KMS-11 (cell line): ENCODE data around the gene FOXRED1.

Source experiments
- H2AFZ ChIP-seq: fragments of 200-600 bp; sonication (generic); 2 replicates; pipeline ENCODE4 v1.6.1; 2016; ENCODE audit warnings: antibody characterized with exemption, mixed run types, low read depth
- H3K27ac ChIP-seq: fragments of 200-600 bp; sonication (generic); 2 replicates; pipeline ENCODE4 v1.6.1; 2016; ENCODE audit warnings: mild to moderate bottlenecking, mixed run types
- H3K27me3 ChIP-seq: fragments of 200-600 bp; sonication (generic); 2 replicates; pipeline ENCODE4 v1.6.1; 2017; ENCODE audit warnings: mild to moderate bottlenecking, low read depth, mixed run types, moderate library complexity; ENCODE audit not compliant: insufficient read depth
- H3K36me3 ChIP-seq: fragments of 200-600 bp; sonication (generic); 2 replicates; pipeline ENCODE4 v1.6.1; 2017; ENCODE audit warnings: mild to moderate bottlenecking, mixed run types; ENCODE audit not compliant: insufficient read depth
- H3K4me1 ChIP-seq: fragments of 200-600 bp; sonication (generic); 2 replicates; pipeline ENCODE4 v1.6.1; 2016; ENCODE audit warnings: mild to moderate bottlenecking, low read depth, mixed run types; ENCODE audit not compliant: poor library complexity, severe bottlenecking
- H3K4me2 ChIP-seq: fragments of 200-600 bp; sonication (generic); 2 replicates; pipeline ENCODE4 v1.7.0; 2016; ENCODE audit warnings: mild to moderate bottlenecking, mixed run types
- H3K4me3 ChIP-seq: fragments of 200-600 bp; sonication (generic); IDR thresholded peaks from 2 replicates; pipeline ENCODE4 v1.6.1; 2017; ENCODE audit warnings: low read depth, low read length, mixed read lengths; ENCODE audit not compliant: insufficient read depth
- H3K79me2 ChIP-seq: fragments of 200-600 bp; sonication (generic); 2 replicates; pipeline ENCODE4 v1.6.1; 2016; ENCODE audit warnings: low read depth, mixed run types; ENCODE audit not compliant: insufficient read depth
- H3K9ac ChIP-seq: fragments of 200-600 bp; sonication (generic); 2 replicates; pipeline ENCODE4 v1.6.1; 2016; ENCODE audit warnings: mild to moderate bottlenecking, mixed run types
- H4K20me1 ChIP-seq: fragments of 200-600 bp; sonication (generic); 2 replicates; pipeline ENCODE4 v1.6.1; 2016; ENCODE audit warnings: mild to moderate bottlenecking, mixed run types; ENCODE audit not compliant: insufficient read depth
- CTCF ChIP-seq: fragments of 200-600 bp; sonication (generic); conservative IDR thresholded peaks from 2 replicates; pipeline ENCODE4 v1.6.1; 2017; ENCODE audit warnings: low read depth, mild to moderate bottlenecking, antibody characterized with exemption, low read length, moderate library complexity, mixed read lengths

FOXRED1 gene

DNA sequence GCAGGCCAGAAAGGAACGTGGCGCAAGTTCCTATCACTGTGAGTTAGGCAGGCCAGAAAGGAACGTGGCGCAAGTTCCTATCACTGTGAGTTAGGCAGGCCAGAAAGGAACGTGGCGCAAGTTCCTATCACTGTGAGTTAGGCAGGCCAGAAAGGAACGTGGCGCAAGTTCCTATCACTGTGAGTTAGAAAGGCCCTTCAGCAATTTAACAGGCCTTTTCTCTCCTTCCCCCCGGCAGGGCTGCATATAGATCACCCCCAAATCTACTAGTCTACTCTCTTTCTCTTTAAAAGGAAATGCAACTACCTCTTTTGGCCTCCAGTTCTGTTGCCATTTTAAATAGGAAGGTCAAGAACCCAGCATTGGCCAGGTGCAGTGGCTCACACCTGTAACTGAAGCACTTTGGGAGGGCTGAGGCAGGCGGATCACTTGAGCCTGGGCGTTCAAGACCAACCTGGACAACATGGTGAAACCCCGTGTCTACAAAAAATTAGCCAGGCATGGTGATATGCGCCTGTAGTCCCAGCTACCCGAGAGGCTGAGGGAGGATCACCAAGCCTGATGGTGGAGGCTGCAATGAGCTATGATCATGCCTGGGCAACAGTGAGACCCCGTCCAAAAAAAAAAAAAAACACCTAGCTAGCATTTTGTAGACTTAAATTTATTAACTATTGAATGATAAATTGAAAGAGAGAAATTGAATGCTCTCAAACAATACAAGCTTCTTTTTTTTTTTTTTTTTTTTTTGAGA lies 42.4 kb upstream of the FOXRED1 start:
- no peak for TF ChIP-seq CTCF
- Histone ChIP-seq H3K27me3 (no peaks in the 10 kb centered on the region), H3K4me1 (peaks cover 8% of the 10 kb centered on the region), H3K36me3 (no peaks in the 10 kb centered on the region), H3K4me3 (no peak overlapping the region), H4K20me1 (no peaks in the 10 kb centered on the region), H3K79me2 (peaks cover 12% of the 10 kb centered on the region; the same call in 1 of the 2 replicates), H3K4me2 (no peak overlapping the region), H2AFZ (no peak overlapping the region), H3K9ac (no peak overlapping the region), H3K27ac (no peak overlapping the region)

DNA sequence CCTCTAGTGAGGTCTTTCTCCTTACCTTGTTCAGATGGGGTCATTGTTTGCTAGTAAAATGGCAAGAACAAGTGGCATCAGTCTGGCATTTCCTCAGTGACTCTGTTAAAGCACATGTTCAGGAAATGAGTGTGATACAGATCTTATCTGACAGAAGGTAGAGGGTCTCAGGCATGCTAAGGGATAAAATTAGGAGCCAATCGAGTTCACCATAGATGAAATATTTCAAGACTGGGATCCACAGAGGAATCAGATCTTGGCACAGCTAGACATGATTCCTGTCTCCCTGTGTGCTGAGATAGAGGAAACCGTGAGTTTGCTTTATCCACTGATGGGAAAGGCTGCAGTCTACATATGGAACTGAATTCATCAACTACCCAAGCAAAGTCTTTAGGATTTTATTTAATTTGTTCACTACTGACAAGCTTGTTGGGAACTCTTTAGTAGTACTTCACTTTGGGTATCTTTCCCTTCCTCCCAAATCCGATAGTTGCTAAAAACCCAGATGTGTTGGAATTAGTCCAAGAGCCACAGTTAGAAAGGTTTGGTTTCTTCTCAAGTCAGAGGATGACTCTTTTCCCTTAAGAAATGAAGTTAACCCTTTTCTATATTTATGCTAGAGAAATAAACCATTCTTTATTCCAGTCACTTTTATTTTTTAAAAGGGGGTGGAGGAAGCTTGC lies 39.0 kb upstream of the FOXRED1 start:
- no peak overlapping the region for H3K4me2 ChIP-seq
- H3K79me2 ChIP-seq = no peaks in the 10 kb centered on the region
- no peaks in the 10 kb centered on the region for H3K36me3 ChIP-seq
- H2AFZ ChIP-seq = no peak overlapping the region
- no peak overlapping the region for H3K27ac ChIP-seq
- no peak overlapping the region for H3K9ac ChIP-seq
- no peaks in the 10 kb centered on the region for H3K27me3 ChIP-seq
- no peak for TF ChIP-seq CTCF
- no peak overlapping the region for H3K4me3 ChIP-seq
- no peaks in the 10 kb centered on the region for H4K20me1 ChIP-seq
- peaks cover 8% of the 10 kb centered on the region for H3K4me1 ChIP-seq

GRCh38 chr11:126231725-126232459 lies 37.1 kb upstream of the FOXRED1 start:
- no peak overlapping the region for H3K4me3 ChIP-seq
- no peaks in the 10 kb centered on the region for H3K79me2 ChIP-seq
- H2AFZ ChIP-seq = no peak overlapping the region
- H3K27ac ChIP-seq = no peak overlapping the region
- H3K27me3 ChIP-seq = no peaks in the 10 kb centered on the region
- H4K20me1 ChIP-seq = no peaks in the 10 kb centered on the region
- H3K4me2 ChIP-seq = no peak overlapping the region
- H3K9ac ChIP-seq = no peak overlapping the region
- peaks cover 5% of the 10 kb centered on the region; the same call in 1 of the 2 replicates for H3K36me3 ChIP-seq
- H3K4me1 ChIP-seq = peaks cover 8% of the 10 kb centered on the region
- no peak for TF ChIP-seq CTCF

DNA sequence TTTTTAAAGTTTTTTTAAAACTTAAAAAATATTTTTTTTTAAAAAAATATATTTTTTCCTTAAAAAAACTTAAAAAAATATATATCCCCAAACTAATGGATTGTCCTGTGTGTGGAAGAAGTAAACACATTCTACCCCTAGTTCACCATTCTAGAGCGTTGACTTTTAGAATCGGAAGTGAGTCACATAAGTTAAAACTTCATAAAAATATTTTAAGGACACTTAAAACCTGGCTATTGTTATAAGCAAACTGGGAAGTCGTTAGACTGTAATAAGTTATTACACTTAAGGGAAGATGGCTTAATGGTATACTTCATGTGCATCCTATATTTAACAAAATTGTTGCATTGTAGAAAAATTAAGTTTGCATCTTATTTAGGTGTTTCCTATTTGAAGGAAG lies 36.3 kb upstream of the FOXRED1 start:
- no peak for TF ChIP-seq CTCF
- no peak overlapping the region for H2AFZ ChIP-seq
- no peak overlapping the region for H3K27ac ChIP-seq
- H3K9ac ChIP-seq = no peak overlapping the region
- H3K27me3 ChIP-seq = no peaks in the 10 kb centered on the region
- H3K79me2 ChIP-seq = no peaks in the 10 kb centered on the region
- H4K20me1 ChIP-seq = no peaks in the 10 kb centered on the region
- H3K4me1 ChIP-seq = peaks cover 8% of the 10 kb centered on the region
- no peak overlapping the region for H3K4me2 ChIP-seq
- no peak overlapping the region for H3K4me3 ChIP-seq
- peaks cover 5% of the 10 kb centered on the region; the same call in 1 of the 2 replicates for H3K36me3 ChIP-seq
